GM21825 (cell line): ENCODE measurements around the gene GFOD1.
A peak's percentile ranks its signal among the peaks of the same experiment; 100 is the strongest.
"Not testable (repeated sequence)": the region's sequence is repeated elsewhere in the genome, so short reads cannot be mapped to it uniquely, and the experiment has no call there.

ENCODE experiments used
- ATAC-seq: cut with Tn5 transposase; IDR thresholded peaks from one replicate; pipeline ENCODE4 v1.9.1; 2021; ENCODE audit warnings: mild to moderate bottlenecking, moderate library complexity; ENCODE audit not compliant: unreplicated experiment

Gene GFOD1

GRCh38 chr6:13331516-13332348 lies 155.7 kb downstream of the GFOD1 start:
- no peak for ATAC-seq

- ATAC-seq = no peak
Observed at GRCh38 chr6:13328875-13329183, 158.6 kb downstream of the GFOD1 start.

- ATAC-seq = peak; percentile 82
Observed at GRCh38 chr6:13328076-13328874, 159.1 kb downstream of the GFOD1 start, which contains the start of gene TBC1D7. TSS of gene TBC1D7 (minus strand) at chr6:13328537. CDS start at chr6:13326898, 1,639 bp downstream.

GRCh38 chr6:13327691-13328075 lies 159.7 kb downstream of the GFOD1 start:
- no peak for ATAC-seq

DNA sequence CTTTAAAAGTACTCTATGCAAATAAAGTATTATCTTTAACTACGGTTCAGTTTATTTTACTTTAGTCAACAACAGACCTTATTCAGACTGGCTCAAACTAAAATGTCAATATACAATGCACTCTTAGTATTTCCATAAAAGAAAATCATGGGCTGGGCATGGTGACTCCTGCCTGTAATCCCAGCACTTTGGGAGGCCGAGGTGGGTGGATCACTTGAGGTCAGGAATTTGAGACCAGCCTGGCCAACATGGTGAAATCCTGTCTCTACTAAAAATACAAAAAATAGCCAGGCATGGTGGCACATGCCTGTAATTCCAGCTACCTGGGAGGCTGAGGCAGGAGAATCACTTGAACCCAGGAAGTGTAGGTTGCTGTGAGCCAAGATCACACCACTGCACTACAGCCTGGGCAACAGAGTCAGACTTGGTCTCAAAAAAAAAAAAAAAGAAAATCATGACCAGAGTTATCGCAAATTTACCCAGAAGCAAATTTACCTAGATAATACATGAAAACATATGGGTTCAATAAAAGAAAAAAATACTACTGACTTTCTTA lies 161.3 kb downstream of the GFOD1 start:
- ATAC-seq = not testable (repeated sequence)

DNA sequence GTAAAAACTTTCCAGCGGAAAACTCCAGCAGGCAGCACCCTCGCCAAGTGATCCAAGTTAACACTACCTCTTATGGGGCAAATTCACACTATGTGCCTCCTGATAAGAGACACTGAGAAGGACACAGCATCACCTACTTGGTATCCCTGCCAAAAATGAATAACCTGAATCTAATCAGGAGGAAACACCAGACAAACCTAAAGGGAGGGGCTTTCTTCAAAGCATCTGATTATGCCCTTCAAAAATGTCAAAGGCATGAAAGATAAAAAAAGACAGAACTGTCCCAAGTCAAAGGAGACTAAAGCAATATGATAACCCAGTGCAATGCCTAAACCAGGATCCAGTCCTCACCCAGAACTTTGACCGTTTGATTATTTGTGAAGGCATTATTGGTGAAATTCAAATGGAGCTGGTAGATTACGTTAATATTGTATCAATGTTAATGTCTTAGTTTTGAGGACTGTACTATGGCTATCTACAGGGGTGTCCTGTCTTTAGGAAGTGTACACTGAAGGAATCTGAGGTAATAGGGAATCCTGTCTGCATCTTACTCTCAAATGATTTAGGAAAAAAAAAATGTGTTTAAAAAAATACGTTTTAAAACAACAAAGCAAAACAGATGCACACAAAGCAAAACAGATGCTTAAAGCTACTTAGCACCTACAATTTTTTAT lies 167.4 kb downstream of the GFOD1 start:
- no peak for ATAC-seq

DNA sequence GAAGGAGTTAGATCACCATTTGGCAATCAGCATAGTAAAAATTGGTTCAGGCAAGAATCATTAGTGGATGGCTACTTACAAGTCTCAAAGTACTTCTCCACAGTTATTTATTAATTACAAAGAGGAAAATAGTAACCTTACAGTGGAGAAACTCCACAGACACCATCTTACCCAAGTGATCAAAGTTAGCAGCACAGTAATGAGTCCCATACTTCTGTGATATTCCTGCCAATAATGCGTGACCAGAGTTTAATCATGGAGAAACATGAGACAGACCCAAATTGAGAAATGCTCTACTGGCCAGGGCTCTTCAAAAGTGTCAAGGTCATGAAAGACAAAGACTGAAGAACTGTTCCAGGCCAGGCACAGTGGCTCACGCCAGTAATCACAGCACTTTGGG lies 168.6 kb downstream of the GFOD1 start:
- no peak for ATAC-seq

DNA sequence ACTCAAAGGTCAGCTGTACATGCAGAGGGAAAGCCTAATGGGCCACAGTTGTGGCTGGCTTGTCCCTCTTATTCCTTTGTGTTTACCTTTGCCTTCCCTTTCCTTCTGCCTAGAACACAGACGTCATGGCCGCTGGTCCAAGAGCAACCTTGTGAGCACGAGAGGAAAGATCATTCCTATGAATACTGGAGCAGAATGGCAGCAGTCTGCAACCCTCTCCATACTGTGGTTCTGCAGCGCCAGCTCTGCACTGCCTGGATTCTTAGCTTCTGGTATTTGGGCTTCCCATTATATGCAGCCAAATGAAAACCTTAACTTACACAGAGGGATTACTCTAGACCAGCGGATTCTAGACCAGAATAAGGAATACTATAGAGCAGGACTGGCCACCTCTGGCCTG lies 171.5 kb downstream of the GFOD1 start:
- ATAC-seq = no peak

GRCh38 chr6:13314806-13315205 lies 172.6 kb downstream of the GFOD1 start:
- no peak for ATAC-seq

DNA sequence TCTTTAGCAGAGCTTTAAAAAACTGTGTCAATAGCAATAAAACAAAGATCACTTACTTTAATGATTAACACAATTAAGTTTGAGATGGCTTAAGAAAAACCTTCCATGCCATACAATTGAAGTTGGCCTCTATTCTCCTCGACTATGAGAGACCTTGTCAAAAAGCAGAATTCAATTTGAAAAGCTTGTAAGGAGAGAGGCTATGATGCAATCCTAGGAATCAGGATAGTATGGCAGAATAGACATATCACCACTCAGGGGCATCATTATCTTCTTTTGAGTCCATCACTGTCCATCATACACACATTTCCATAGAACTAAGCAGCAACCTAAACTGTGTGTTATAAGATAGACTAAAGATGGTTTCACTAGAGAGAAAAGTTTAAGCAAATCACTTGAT lies 176.2 kb downstream of the GFOD1 start:
- ATAC-seq = no peak

DNA sequence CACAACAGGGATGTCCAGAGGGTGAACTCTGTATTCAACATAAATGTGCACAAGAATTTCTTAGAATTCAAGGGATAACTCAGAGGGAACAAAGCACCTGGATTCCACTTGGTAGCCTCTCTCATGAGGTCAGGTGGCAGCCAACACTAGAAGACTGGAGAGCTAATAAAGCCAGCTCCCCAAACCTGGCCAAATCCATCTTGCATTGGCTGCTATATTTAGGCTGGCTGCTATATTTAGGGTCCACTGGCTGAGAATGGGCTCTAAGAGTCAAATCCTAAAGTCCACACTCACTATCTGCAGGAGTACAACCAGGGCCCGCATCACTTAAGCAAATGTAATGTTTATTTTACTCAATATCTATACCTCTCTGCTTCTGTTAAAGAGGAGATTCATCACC lies 179.1 kb downstream of the GFOD1 start:
- no peak for ATAC-seq
